ENCODE measurements around the gene R3HDM2.

R3HDM2 gene

DNA sequence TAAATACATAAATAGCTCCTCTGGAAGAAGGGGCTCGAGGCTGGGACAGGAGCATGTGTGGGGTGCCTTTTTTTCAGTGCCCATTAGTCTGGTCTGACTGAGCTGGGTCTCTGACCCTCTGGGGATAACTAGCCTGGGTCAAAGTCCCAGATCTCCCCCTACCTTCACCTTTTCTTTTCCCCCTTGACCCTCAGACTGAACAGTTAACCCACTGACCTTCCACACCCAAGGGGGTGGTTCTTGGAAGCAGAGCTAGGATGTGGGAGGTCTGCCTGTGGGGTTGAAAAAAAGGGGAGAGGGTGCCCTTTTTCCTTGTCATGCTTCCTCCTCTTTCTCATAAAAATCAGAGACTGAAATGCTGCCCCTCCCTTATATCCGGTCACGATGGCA lies 27.8 kb upstream of the R3HDM2 start:
- in situ Hi-C loops (cut with MboI; ENCODE audit: low pct_unique_long_range_greater_than_20kb, low sequenced_read_pairs, unreplicated experiment): loop anchor here (10.0 kb wide), 2 partner anchors 154 to 194 kb away; no protein-coding TSS in a partner anchor
- TF ChIP-seq, protein P1, sequence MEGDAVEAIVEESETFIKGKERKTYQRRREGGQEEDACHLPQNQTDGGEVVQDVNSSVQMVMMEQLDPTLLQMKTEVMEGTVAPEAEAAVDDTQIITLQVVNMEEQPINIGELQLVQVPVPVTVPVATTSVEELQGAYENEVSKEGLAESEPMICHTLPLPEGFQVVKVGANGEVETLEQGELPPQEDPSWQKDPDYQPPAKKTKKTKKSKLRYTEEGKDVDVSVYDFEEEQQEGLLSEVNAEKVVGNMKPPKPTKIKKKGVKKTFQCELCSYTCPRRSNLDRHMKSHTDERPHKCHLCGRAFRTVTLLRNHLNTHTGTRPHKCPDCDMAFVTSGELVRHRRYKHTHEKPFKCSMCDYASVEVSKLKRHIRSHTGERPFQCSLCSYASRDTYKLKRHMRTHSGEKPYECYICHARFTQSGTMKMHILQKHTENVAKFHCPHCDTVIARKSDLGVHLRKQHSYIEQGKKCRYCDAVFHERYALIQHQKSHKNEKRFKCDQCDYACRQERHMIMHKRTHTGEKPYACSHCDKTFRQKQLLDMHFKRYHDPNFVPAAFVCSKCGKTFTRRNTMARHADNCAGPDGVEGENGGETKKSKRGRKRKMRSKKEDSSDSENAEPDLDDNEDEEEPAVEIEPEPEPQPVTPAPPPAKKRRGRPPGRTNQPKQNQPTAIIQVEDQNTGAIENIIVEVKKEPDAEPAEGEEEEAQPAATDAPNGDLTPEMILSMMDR (IDR thresholded peaks at IDR 0.05; ENCODE audit: extremely low read depth, insufficient read depth, missing control alignments): no peak

DNA sequence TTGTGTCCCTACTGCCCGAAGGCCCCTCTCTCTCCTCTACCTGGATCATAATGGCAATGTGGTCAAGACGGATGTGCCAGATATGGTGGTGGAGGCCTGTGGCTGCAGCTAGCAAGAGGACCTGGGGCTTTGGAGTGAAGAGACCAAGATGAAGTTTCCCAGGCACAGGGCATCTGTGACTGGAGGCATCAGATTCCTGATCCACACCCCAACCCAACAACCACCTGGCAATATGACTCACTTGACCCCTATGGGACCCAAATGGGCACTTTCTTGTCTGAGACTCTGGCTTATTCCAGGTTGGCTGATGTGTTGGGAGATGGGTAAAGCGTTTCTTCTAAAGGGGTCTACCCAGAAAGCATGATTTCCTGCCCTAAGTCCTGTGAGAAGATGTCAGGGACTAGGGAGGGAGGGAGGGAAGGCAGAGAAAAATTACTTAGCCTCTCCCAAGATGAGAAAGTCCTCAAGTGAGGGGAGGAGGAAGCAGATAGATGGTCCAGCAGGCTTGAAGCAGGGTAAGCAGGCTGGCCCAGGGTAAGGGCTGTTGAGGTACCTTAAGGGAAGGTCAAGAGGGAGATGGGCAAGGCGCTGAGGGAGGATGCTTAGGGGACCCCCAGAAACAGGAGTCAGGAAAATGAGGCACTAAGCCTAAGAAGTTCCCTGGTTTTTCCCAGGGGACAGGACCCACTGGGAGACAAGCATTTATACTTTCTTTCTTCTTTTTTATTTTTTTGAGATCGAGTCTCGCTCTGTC lies 26.1 kb upstream of the R3HDM2 start:
- TF ChIP-seq, protein P1 (IDR thresholded peaks at IDR 0.05; ENCODE audit: extremely low read depth, insufficient read depth, missing control alignments): no peak
- no peak for DNase-seq (ENCODE audit: low spot score)
- in situ Hi-C loops (cut with MboI; ENCODE audit: low pct_unique_long_range_greater_than_20kb, low sequenced_read_pairs, unreplicated experiment): loop anchor here (10.0 kb wide), 2 partner anchors 152 to 192 kb away; no protein-coding TSS in a partner anchor

More for the DNA sequence above, 27.8 kb upstream of the R3HDM2 start:
- no peak for DNase-seq (ENCODE audit: low spot score)

DNA sequence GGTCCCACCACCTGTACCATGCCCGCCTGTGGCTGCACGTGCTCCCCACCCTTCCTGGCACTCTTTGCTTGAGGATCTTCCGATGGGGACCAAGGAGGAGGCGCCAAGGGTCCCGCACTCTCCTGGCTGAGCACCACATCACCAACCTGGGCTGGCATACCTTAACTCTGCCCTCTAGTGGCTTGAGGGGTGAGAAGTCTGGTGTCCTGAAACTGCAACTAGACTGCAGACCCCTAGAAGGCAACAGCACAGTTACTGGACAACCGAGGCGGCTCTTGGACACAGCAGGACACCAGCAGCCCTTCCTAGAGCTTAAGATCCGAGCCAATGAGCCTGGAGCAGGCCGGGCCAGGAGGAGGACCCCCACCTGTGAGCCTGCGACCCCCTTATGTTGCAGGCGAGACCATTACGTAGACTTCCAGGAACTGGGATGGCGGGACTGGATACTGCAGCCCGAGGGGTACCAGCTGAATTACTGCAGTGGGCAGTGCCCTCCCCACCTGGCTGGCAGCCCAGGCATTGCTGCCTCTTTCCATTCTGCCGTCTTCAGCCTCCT lies 25.4 kb upstream of the R3HDM2 start:
- TF ChIP-seq, protein P1 (IDR thresholded peaks at IDR 0.05; ENCODE audit: extremely low read depth, insufficient read depth, missing control alignments): peak; percentile 66
- peak; percentile 50 for DNase-seq (ENCODE audit: low spot score)
- in situ Hi-C loops (cut with MboI; ENCODE audit: low pct_unique_long_range_greater_than_20kb, low sequenced_read_pairs, unreplicated experiment): loop anchor here (10.0 kb wide), 2 partner anchors 151 to 191 kb away; no protein-coding TSS in a partner anchor

DNA sequence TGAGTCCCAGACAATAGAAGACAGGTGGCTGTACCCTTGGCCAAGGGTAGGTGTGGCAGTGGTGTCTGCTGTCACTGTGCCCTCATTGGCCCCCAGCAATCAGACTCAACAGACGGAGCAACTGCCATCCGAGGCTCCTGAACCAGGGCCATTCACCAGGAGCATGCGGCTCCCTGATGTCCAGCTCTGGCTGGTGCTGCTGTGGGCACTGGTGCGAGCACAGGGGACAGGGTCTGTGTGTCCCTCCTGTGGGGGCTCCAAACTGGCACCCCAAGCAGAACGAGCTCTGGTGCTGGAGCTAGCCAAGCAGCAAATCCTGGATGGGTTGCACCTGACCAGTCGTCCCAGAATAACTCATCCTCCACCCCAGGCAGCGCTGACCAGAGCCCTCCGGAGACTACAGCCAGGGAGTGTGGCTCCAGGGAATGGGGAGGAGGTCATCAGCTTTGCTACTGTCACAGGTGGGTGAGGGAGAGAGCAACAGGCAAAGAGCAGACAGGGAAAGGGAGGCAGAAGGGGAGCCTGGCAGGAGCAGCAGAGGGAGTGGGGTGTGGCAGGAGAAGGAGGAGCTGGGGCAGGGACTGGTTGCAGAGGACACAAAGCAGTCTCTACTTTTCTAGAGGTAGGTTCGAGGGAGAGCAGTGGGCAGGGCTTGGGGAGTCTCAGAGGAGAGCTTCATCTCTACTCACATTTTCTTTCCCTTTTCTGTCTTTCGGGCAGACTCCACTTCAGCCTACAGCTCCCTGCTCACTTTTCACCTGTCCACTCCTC lies 24.7 kb upstream of the R3HDM2 start:
- no peak for DNase-seq (ENCODE audit: low spot score)

DNA sequence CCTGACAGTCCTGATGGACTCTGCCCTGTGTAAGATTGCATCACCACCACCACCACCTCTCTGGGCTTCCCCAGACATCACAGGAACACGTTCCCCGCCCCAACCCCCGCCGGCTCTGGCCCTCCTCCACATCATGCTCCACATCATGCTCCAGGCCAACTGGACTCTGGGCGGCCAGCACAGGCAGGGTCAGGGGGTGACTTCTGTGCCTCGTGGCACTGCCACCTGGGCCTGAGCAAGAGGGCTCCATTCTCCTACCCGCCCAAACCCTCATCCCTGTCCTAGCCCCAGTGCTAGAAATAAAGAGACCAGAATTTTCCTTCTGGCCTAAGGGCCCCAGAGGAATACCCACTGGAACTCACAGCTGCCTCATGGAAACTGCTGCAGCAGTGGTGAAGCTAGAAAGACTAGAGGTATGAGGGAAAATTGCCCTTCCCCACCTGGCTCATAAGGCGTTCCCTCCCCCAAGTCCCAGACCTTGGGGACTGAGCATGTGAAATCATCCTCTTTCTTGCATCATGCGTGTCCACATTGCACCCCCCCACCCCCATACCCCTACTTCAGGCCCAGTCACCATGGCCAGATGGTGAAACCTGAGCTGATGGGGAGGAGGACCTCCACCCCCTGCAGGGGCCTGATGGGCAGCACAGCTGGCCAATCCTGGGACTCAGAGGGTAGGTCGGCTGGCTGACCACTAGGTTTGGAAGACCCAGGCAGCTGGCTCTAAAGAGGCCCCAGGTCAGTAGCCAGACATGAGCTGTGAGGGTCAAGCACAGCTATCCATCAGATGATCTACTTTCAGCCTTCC lies 23.9 kb upstream of the R3HDM2 start, which contains the start of gene INHBE:
TSS of gene INHBE (plus strand) at position 742 of the 808 bp plus-strand sequence. CDS start 230 bp downstream, outside the sequence.
- no peak for DNase-seq (ENCODE audit: low spot score)
- TF ChIP-seq, protein P1 (IDR thresholded peaks at IDR 0.05; ENCODE audit: extremely low read depth, insufficient read depth, missing control alignments): no peak
- in situ Hi-C loops (cut with MboI; ENCODE audit: low pct_unique_long_range_greater_than_20kb, low sequenced_read_pairs, unreplicated experiment): loop anchor here (10.0 kb wide), 2 partner anchors 150 to 190 kb away; no protein-coding TSS in a partner anchor

More for the DNA sequence above, 24.7 kb upstream of the R3HDM2 start:
- TF ChIP-seq, protein P1 (IDR thresholded peaks at IDR 0.05; ENCODE audit: extremely low read depth, insufficient read depth, missing control alignments): no peak
- in situ Hi-C loops (cut with MboI; ENCODE audit: low pct_unique_long_range_greater_than_20kb, low sequenced_read_pairs, unreplicated experiment): loop anchor here (10.0 kb wide), 2 partner anchors 151 to 191 kb away; no protein-coding TSS in a partner anchor
